K562 (cell line): ENCODE results near the gene LBH. TPM values are rescaled to one million over a fixed set of nuclear protein-coding genes. Genes with fewer than 3 reads are reported as not detected.

Experiments used
- CTCF ChIP-seq, 3 experiments: IDR thresholded peaks in 2 of 3; conservative IDR thresholded peaks in 1 of 3; 2 replicates each; pipeline ENCODE4 v1.5.1; 2011 to 2012; ENCODE audit warnings: low read length in 3 of 3, mild to moderate bottlenecking in 3 of 3, control low read depth in 2 of 3, improper control_type of control experiment in 1 of 3, inconsistent platforms in 1 of 3, low read depth in 1 of 3, mixed read lengths in 1 of 3, moderate library complexity in 1 of 3; ENCODE audit not compliant: insufficient read depth in 2 of 3
- GATAD2A ChIP-seq: fragments of 450-650 bp; IDR thresholded peaks from 2 replicates; pipeline ENCODE4 v1.6.1; 2017
- HDAC8 ChIP-seq: fragments of 450-650 bp; IDR thresholded peaks from 2 replicates; pipeline ENCODE4 v1.6.1; 2016; ENCODE audit warnings: mild to moderate bottlenecking, missing genetic modification characterization, moderate library complexity, missing compliant biosample characterization
- SNAPC5 ChIP-seq: fragments of 250-450 bp; sonication (Bioruptor Pico); IDR thresholded peaks from 2 replicates; pipeline ENCODE4 v1.8.0; 2021; ENCODE audit warnings: moderate library complexity, mild to moderate bottlenecking, inconsistent platforms
- STAT6 ChIP-seq: sonication (generic); formaldehyde crosslinking; IDR thresholded peaks from 2 replicates; pipeline ENCODE4 v1.8.1; 2023; ENCODE audit warnings: mild to moderate bottlenecking, missing genetic modification reagents
- TAF7 ChIP-seq: fragments of 450-650 bp; IDR thresholded peaks from 2 replicates; pipeline ENCODE4 v1.6.1; 2016; ENCODE audit warnings: missing genetic modification characterization, missing compliant biosample characterization
- ZBTB5 ChIP-seq: fragments of 450-650 bp; IDR thresholded peaks from 2 replicates; pipeline ENCODE4 v1.6.1; 2017; ENCODE audit warnings: antibody characterized with exemption
- ZNF197 ChIP-seq: fragments of 200-800 bp; sonication (Bioruptor generic); IDR thresholded peaks from 2 replicates; pipeline ENCODE4 v1.6.1; 2016; ENCODE audit warnings: low read depth, missing genetic modification characterization, missing compliant biosample characterization
- polyA plus RNA-seq, 8 experiments: library from polyadenylated mRNA; depleted of rRNA in 4 of 8; stranded (reverse) in 5 of 8; unstranded in 3 of 8; fragments of >200 nt; fragmentation: Nextera tagmentation in 2 of 8; fragmentation: Illumina TruSeq in 1 of 8; extraction: Ambion mirVana in 2 of 8; extraction: Trizol in 1 of 8; gene quantifications; 2 replicates each; pipeline versions ENCODE4 v1.2.1 to v1.2.3, GENCODE V29; 2011 to 2014; ENCODE audit warnings: inconsistent platforms in 1 of 8, missing spikeins in 1 of 8
- total RNA-seq, 7 experiments: library from RNA; depleted of rRNA in 6 of 7; stranded (reverse); fragments of >200 nt in 6 of 7; fragmentation: Illumina TruSeq in 2 of 7; extraction: Trizol in 2 of 7; gene quantifications; 2 replicates each; pipeline versions ENCODE4 v1.2.1 to v1.2.3, GENCODE V29; 2011 to 2021; ENCODE audit warnings: low replicate concordance in 1 of 7
- TF ChIP-seq, protein P1 (sequence below), 2 experiments: fragments of 450-650 bp; formaldehyde crosslinking in 1 of 2; IDR thresholded peaks; 2 replicates each; pipeline versions ENCODE4 v1.4.0 to v1.6.1; 2014 to 2020; ENCODE audit warnings: mild to moderate bottlenecking in 2 of 2, borderline replicate concordance in 1 of 2, low read depth in 1 of 2

LBH gene
- total and polyA plus RNA-seq, 9 of the 15 experiments (the other 6 are each of a cell fraction or from before 2014, with no cell fraction given) = 3.1 to 13.4 (median 7.4) TPM

GRCh38 chr2:30230497-30231211, 680 bp upstream of the LBH start (continued):
- TF ChIP-seq, protein P1, sequence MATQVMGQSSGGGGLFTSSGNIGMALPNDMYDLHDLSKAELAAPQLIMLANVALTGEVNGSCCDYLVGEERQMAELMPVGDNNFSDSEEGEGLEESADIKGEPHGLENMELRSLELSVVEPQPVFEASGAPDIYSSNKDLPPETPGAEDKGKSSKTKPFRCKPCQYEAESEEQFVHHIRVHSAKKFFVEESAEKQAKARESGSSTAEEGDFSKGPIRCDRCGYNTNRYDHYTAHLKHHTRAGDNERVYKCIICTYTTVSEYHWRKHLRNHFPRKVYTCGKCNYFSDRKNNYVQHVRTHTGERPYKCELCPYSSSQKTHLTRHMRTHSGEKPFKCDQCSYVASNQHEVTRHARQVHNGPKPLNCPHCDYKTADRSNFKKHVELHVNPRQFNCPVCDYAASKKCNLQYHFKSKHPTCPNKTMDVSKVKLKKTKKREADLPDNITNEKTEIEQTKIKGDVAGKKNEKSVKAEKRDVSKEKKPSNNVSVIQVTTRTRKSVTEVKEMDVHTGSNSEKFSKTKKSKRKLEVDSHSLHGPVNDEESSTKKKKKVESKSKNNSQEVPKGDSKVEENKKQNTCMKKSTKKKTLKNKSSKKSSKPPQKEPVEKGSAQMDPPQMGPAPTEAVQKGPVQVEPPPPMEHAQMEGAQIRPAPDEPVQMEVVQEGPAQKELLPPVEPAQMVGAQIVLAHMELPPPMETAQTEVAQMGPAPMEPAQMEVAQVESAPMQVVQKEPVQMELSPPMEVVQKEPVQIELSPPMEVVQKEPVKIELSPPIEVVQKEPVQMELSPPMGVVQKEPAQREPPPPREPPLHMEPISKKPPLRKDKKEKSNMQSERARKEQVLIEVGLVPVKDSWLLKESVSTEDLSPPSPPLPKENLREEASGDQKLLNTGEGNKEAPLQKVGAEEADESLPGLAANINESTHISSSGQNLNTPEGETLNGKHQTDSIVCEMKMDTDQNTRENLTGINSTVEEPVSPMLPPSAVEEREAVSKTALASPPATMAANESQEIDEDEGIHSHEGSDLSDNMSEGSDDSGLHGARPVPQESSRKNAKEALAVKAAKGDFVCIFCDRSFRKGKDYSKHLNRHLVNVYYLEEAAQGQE (IDR thresholded peaks at IDR 0.05; ENCODE audit: borderline replicate concordance) = peak; percentile 29; the same call in 1 of the 2 replicates
- TF ChIP-seq, protein P1 (CRISPR knock-in tag; IDR thresholded peaks at IDR 0.05; ENCODE audit: low read depth) = no peak
- TF ChIP-seq SNAPC5 (CRISPR knock-in tag) (no peak), STAT6 (CRISPR knock-in tag) (no peak), TAF7 (tag) (no peak), ZNF197 (CRISPR knock-in tag) (no peak), ZBTB5 (no peak), GATAD2A (0 out of 2 replicates have a peak, but pooled peaks have one; percentile 26), CTCF (IDR thresholded peaks at IDR 0.05 in 2 of 3, conservative IDR thresholded peaks at IDR 0.05 in 1 of 3; ENCODE audit: insufficient read depth in 2 of 3, low read depth in 1 of 3, low read length in 3 of 3) (peak in 2 of 3 experiments; percentile 7 to 34; a peak in 2 of 6 replicates), HDAC8 (tag) (no peak)
